ENCODE measurements around the gene GGA1. TPM values are rescaled to one million over a fixed set of nuclear protein-coding genes. Genes with fewer than 3 reads are reported as not detected.

Gene GGA1
- polyA plus RNA-seq, 1 of the 3 experiments (the other 2 are of a cell fraction): 81.1 TPM

GRCh38 chr22:37616201-37617083 lies 7.8 kb downstream of the GGA1 start:
- ChIA-PET POLR2A (interaction anchor here (1.3 kb wide), 1 partner anchor 8 kb away, joined by 3 read pairs; no protein-coding TSS in a partner anchor), CTCF (interaction anchor here (1.0 to 34.3 kb wide), 6 partner anchors 9 to 53 kb away, joined by 3 to 898 read pairs (median 6); partner anchors contain the start of genes LGALS1, NOL12 and PDXP)
- TF ChIP-seq NFIC (IDR thresholded peaks at IDR 0.05; ENCODE audit: borderline replicate concordance) (no peak), FOXJ3 (CRISPR knock-in tag; IDR thresholded peaks at IDR 0.05) (no peak), CTCF (IDR thresholded peaks at IDR 0.05) (no peak), RFX5 (IDR thresholded peaks at IDR 0.05; ENCODE audit: low read length) (no peak), RXRA (IDR thresholded peaks at IDR 0.05; ENCODE audit: borderline replicate concordance, low read depth) (no peak), MXI1 (IDR thresholded peaks at IDR 0.05; ENCODE audit: low read depth, low read length) (no peak), GABPA (IDR thresholded peaks at IDR 0.05; ENCODE audit: low read depth) (no peak), MEF2A (IDR thresholded peaks at IDR 0.05; ENCODE audit: borderline replicate concordance, low read depth) (no peak), GATA2 (CRISPR knock-in tag; IDR thresholded peaks at IDR 0.05) (no peak), FOXM1 (IDR thresholded peaks at IDR 0.05; ENCODE audit: low read depth) (no peak), TAF1 (IDR thresholded peaks at IDR 0.05; ENCODE audit: borderline replicate concordance, low read depth, low read length) (no peak), SMC3 (IDR thresholded peaks at IDR 0.05; ENCODE audit: low read depth, low read length) (no peak), TEAD4 (IDR thresholded peaks at IDR 0.05; ENCODE audit: borderline replicate concordance, insufficient read depth) (no peak), FOSL2 (IDR thresholded peaks at IDR 0.05; ENCODE audit: borderline replicate concordance, low read depth) (no peak), ZBTB33 (IDR thresholded peaks at IDR 0.05; ENCODE audit: borderline replicate concordance, low read depth) (no peak), EZH2phosphoT487 (IDR thresholded peaks at IDR 0.05; ENCODE audit: borderline replicate concordance, low read depth) (no peak), EP300 (IDR thresholded peaks at IDR 0.05; ENCODE audit: borderline replicate concordance in 1 of 2, low read depth in 1 of 2, low read length in 1 of 2) (no peak), RAD21 (IDR thresholded peaks at IDR 0.05; ENCODE audit: low read length) (no peak)
- TF ChIP-seq, protein P1, sequence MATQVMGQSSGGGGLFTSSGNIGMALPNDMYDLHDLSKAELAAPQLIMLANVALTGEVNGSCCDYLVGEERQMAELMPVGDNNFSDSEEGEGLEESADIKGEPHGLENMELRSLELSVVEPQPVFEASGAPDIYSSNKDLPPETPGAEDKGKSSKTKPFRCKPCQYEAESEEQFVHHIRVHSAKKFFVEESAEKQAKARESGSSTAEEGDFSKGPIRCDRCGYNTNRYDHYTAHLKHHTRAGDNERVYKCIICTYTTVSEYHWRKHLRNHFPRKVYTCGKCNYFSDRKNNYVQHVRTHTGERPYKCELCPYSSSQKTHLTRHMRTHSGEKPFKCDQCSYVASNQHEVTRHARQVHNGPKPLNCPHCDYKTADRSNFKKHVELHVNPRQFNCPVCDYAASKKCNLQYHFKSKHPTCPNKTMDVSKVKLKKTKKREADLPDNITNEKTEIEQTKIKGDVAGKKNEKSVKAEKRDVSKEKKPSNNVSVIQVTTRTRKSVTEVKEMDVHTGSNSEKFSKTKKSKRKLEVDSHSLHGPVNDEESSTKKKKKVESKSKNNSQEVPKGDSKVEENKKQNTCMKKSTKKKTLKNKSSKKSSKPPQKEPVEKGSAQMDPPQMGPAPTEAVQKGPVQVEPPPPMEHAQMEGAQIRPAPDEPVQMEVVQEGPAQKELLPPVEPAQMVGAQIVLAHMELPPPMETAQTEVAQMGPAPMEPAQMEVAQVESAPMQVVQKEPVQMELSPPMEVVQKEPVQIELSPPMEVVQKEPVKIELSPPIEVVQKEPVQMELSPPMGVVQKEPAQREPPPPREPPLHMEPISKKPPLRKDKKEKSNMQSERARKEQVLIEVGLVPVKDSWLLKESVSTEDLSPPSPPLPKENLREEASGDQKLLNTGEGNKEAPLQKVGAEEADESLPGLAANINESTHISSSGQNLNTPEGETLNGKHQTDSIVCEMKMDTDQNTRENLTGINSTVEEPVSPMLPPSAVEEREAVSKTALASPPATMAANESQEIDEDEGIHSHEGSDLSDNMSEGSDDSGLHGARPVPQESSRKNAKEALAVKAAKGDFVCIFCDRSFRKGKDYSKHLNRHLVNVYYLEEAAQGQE (IDR thresholded peaks at IDR 0.05; ENCODE audit: low read depth, low read length): no peak
- TF ChIP-seq, protein P2, sequence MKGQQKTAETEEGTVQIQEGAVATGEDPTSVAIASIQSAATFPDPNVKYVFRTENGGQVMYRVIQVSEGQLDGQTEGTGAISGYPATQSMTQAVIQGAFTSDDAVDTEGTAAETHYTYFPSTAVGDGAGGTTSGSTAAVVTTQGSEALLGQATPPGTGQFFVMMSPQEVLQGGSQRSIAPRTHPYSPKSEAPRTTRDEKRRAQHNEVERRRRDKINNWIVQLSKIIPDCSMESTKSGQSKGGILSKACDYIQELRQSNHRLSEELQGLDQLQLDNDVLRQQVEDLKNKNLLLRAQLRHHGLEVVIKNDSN (IDR thresholded peaks at IDR 0.05; ENCODE audit: borderline replicate concordance, low read depth): no peak
- Histone ChIP-seq H3K27me3 (ENCODE audit: insufficient read depth) (no peaks in the 10 kb centered on the region), H3K27ac (ENCODE audit: low read depth in 2 of 2, low read length in 1 of 2) (no peak overlapping the region), H3K4me2 (no peak overlapping the region), H3K79me2 (ENCODE audit: insufficient read depth) (peaks cover 10% of the 10 kb centered on the region), H3K4me1 (ENCODE audit: control insufficient read depth in 1 of 2, insufficient read depth in 2 of 2, low read depth in 1 of 2, low read length in 1 of 2) (peaks cover 0 to 2% of the 10 kb centered on the region in 2 experiments; a peak in 1 of 4 replicates), H3K9me2 (no peaks in the 10 kb centered on the region), H4K20me1 (ENCODE audit: insufficient read depth) (no peaks in the 10 kb centered on the region), H3K9ac (no peak overlapping the region), H3F3A (replicated peaks; ENCODE audit: insufficient read depth) (no peaks in the 10 kb centered on the region), H3K4me3 (ENCODE audit: low read depth in 2 of 2, low read length in 1 of 2) (no peak overlapping the region), H2AFZ (ENCODE audit: low read depth) (no peak overlapping the region), H3K9me3 (no peaks in the 10 kb centered on the region), H3K36me3 (replicated peaks in 1 of 2; ENCODE audit: control insufficient read depth in 1 of 2, insufficient read depth in 2 of 2, low read length in 1 of 2) (peaks cover 0 to 30% of the 10 kb centered on the region in 2 experiments)
- no peak for DNase-seq
- 95% methylated on average over 20 of the region's 27 CpGs for WGBS (ENCODE audit: low lambda C conversion rate)
